Kidney glomerular epithelial cell (primary cell): ENCODE results near the gene KIF12.
"Not testable (repeated sequence)": the region's sequence is repeated elsewhere in the genome, so short reads cannot be mapped to it uniquely, and the experiment has no call there.

Experiments used
- DNase-seq: peaks from one replicate; lab custom pipeline; 2025; lab: John Stamatoyannopoulos, UW

Gene KIF12

DNA sequence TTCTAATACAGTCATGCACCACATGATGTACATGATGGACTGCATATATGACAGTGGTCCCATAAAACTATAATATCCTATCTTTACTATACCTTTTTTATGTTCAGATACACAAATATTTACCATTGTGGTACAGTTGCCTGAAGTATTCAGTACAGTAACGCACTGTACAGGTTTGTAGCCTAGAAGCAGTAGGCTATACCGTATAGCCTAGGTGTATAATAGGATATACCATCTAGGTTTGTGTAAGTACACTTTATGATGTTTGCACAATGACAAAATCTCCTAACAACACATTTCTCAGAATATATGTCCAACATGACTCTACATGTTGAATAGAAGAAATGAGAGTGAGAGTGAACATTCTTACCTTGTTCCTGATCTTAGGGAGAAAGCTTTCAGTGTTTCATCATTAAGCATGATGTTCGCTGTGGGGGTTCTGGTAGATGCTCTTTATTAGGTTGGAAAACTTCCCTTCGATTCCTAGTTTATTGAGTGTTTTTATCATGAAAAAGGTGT is 52.8 kb downstream of the KIF12 start:
- no peak for DNase-seq

DNA sequence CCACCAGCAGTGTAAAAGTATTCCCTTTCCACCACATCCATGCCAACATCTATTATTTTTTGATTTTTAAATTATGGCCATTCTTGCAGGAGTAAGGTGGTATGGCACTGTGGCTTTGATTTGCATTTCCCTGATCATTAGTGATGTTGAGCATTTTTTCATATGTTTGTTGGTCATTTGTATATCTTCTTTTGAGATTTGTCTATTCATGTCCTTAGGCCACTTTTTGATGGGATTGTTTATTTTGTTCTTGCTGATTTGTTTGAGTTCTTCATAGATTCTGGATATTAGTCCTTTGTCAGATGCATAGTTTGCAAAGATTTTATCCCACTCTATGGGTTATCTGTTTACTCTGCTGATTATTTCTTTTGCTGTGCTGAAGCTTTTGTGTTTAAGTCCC is 55.4 kb downstream of the KIF12 start:
- DNase-seq: not testable (repeated sequence)
